HEK293 (cell line): ENCODE measurements around the gene IL2RA.

Source experiments
- BCL11B ChIP-seq: fragments of 450-650 bp; formaldehyde crosslinking; IDR thresholded peaks from 2 replicates; pipeline ENCODE4 v1.5.1; 2016; ENCODE audit warnings: low read depth, missing biosample characterization, missing genetic modification characterization
- GFI1B ChIP-seq: fragments of 450-650 bp; formaldehyde crosslinking; IDR thresholded peaks from 2 replicates; pipeline ENCODE4 v1.5.1; 2016; ENCODE audit warnings: missing biosample characterization, missing genetic modification characterization
- IKZF3 ChIP-seq: fragments of 450-650 bp; IDR thresholded peaks from 2 replicates; pipeline ENCODE4 v1.5.0; 2018; ENCODE audit warnings: missing biosample characterization, mild to moderate bottlenecking, missing genetic modification characterization, moderate library complexity
- MYNN ChIP-seq: fragments of 450-650 bp; formaldehyde crosslinking; IDR thresholded peaks from 2 replicates; pipeline ENCODE4 v1.5.1; 2016; ENCODE audit warnings: missing biosample characterization, missing genetic modification characterization, borderline replicate concordance
- OVOL3 ChIP-seq: fragments of 450-650 bp; formaldehyde crosslinking; IDR thresholded peaks from 2 replicates; pipeline ENCODE4 v1.5.1; 2016; ENCODE audit warnings: missing biosample characterization, missing genetic modification characterization
- RBAK ChIP-seq: fragments of 450-650 bp; formaldehyde crosslinking; IDR thresholded peaks from 2 replicates; pipeline ENCODE4 v1.5.1; 2016; ENCODE audit warnings: missing biosample characterization, missing genetic modification characterization
- REPIN1 ChIP-seq: fragments of 450-650 bp; formaldehyde crosslinking; IDR thresholded peaks from 2 replicates; pipeline ENCODE4 v1.5.1; 2017; ENCODE audit warnings: missing biosample characterization, missing genetic modification characterization, low read depth
- SCRT1 ChIP-seq: fragments of 450-650 bp; formaldehyde crosslinking; IDR thresholded peaks from 2 replicates; pipeline ENCODE4 v1.5.1; 2016; ENCODE audit warnings: missing biosample characterization, missing genetic modification characterization, borderline replicate concordance
- ZNF133 ChIP-seq: fragments of 450-650 bp; formaldehyde crosslinking; IDR thresholded peaks from 2 replicates; pipeline ENCODE4 v1.5.1; 2016; ENCODE audit warnings: missing biosample characterization, missing genetic modification characterization
- ZNF248 ChIP-seq: fragments of 450-650 bp; formaldehyde crosslinking; IDR thresholded peaks from 2 replicates; pipeline ENCODE4 v1.5.1; 2017; ENCODE audit warnings: missing biosample characterization, missing genetic modification characterization
- ZNF26 ChIP-seq: fragments of 450-650 bp; formaldehyde crosslinking; IDR thresholded peaks from 2 replicates; pipeline ENCODE4 v1.5.1; 2016; ENCODE audit warnings: missing biosample characterization, missing genetic modification characterization
- ZNF266 ChIP-seq: fragments of 450-650 bp; formaldehyde crosslinking; IDR thresholded peaks from 2 replicates; pipeline ENCODE4 v1.5.1; 2016; ENCODE audit warnings: missing biosample characterization, missing genetic modification characterization, low read depth
- ZNF341 ChIP-seq: fragments of 450-650 bp; formaldehyde crosslinking; IDR thresholded peaks from 2 replicates; pipeline ENCODE4; 2016; ENCODE audit warnings: low read depth, missing biosample characterization, missing genetic modification characterization
- ZNF518A ChIP-seq: fragments of 450-650 bp; formaldehyde crosslinking; conservative IDR thresholded peaks from 2 replicates; pipeline ENCODE4 v1.5.1; 2016; ENCODE audit warnings: low read depth, missing biosample characterization, missing genetic modification characterization
- ZNF521 ChIP-seq: fragments of 450-650 bp; formaldehyde crosslinking; IDR thresholded peaks from 2 replicates; pipeline ENCODE4 v1.5.1; 2017; ENCODE audit warnings: missing biosample characterization, mild to moderate bottlenecking, missing genetic modification characterization
- ZNF555 ChIP-seq: fragments of 450-650 bp; formaldehyde crosslinking; conservative IDR thresholded peaks from 2 replicates; pipeline ENCODE4 v1.5.1; 2017; ENCODE audit warnings: missing biosample characterization, mild to moderate bottlenecking, missing genetic modification characterization, inconsistent platforms
- ZNF558 ChIP-seq: fragments of 450-650 bp; formaldehyde crosslinking; IDR thresholded peaks from 2 replicates; pipeline ENCODE4 v1.5.1; 2016; ENCODE audit warnings: missing biosample characterization, missing genetic modification characterization
- ZNF561 ChIP-seq: fragments of 450-650 bp; IDR thresholded peaks from 2 replicates; pipeline ENCODE4 v1.5.1; 2018; ENCODE audit warnings: missing biosample characterization, missing genetic modification characterization, borderline replicate concordance
- ZNF623 ChIP-seq: fragments of 450-650 bp; formaldehyde crosslinking; IDR thresholded peaks from 2 replicates; pipeline ENCODE4 v1.5.1; 2016; ENCODE audit warnings: missing biosample characterization, missing genetic modification characterization
- ZNF654 ChIP-seq: fragments of 450-650 bp; formaldehyde crosslinking; IDR thresholded peaks from 2 replicates; pipeline ENCODE4 v1.5.1; 2016; ENCODE audit warnings: low read depth, missing biosample characterization, missing genetic modification characterization
- ZNF658 ChIP-seq: fragments of 450-650 bp; formaldehyde crosslinking; IDR thresholded peaks from 2 replicates; pipeline ENCODE4; 2016; ENCODE audit warnings: missing biosample characterization, missing genetic modification characterization
- ZNF692 ChIP-seq: fragments of 450-650 bp; formaldehyde crosslinking; IDR thresholded peaks from 2 replicates; pipeline ENCODE4 v1.5.1; 2016; ENCODE audit warnings: missing biosample characterization, missing genetic modification characterization
- ZNF768 ChIP-seq: fragments of 450-650 bp; formaldehyde crosslinking; IDR thresholded peaks from 2 replicates; pipeline ENCODE4 v1.5.1; 2018; ENCODE audit warnings: missing biosample characterization, mild to moderate bottlenecking, missing genetic modification characterization
- ZNF791 ChIP-seq: fragments of 450-650 bp; formaldehyde crosslinking; IDR thresholded peaks from 2 replicates; pipeline ENCODE4 v1.5.1; 2016; ENCODE audit warnings: missing biosample characterization, missing genetic modification characterization
- TF ChIP-seq, protein P1 (sequence below): fragments of 450-650 bp; formaldehyde crosslinking; IDR thresholded peaks from 2 replicates; pipeline ENCODE4 v1.5.1; 2016; ENCODE audit warnings: missing biosample characterization, missing genetic modification characterization, borderline replicate concordance
- TF ChIP-seq, protein P2 (sequence below): fragments of 450-650 bp; formaldehyde crosslinking; optimal IDR thresholded peaks from 2 replicates; pipeline ENCODE3; 2016; ENCODE audit warnings: missing biosample characterization, mild to moderate bottlenecking, missing genetic modification characterization
- TF ChIP-seq, protein P3 (sequence below): sonication (generic); formaldehyde crosslinking; IDR thresholded peaks from 2 replicates; pipeline ENCODE4 v1.8.1; 2022; ENCODE audit warnings: mild to moderate bottlenecking, moderate library complexity, missing genetic modification reagents

IL2RA gene

GRCh38 chr10:5977471-5978229 lies 84.5 kb downstream of the IL2RA start, which contains the start of gene IL15RA (continued):
- TF ChIP-seq REPIN1 (tag by site-specific recombination): no peak
- TF ChIP-seq ZNF561: 0 out of 2 replicates have a peak, but pooled peaks have one; percentile 36
- TF ChIP-seq ZNF558: no peak
- no peak for TF ChIP-seq SCRT1 (tag by site-specific recombination)
- TF ChIP-seq GFI1B (tag by site-specific recombination): no peak; the same call in 1 of the 2 replicates
- TF ChIP-seq ZNF518A (tag by site-specific recombination): no peak
- TF ChIP-seq ZNF341: peak; percentile 84
- peak; percentile 83 for TF ChIP-seq BCL11B
- no peak for TF ChIP-seq ZNF521 (tag by site-specific recombination)
- TF ChIP-seq ZNF692 (tag by site-specific recombination): peak; percentile 61; the same call in 1 of the 2 replicates
- no peak for TF ChIP-seq RBAK (tag by site-specific recombination)
- no peak for TF ChIP-seq ZNF658 (tag by site-specific recombination)
- TF ChIP-seq ZNF248 (tag by site-specific recombination): no peak
- no peak for TF ChIP-seq ZNF768 (tag by site-specific recombination)
- no peak for TF ChIP-seq ZNF266 (tag by site-specific recombination)
- TF ChIP-seq OVOL3 (tag by site-specific recombination): no peak
- TF ChIP-seq ZNF26 (tag by site-specific recombination): no peak
- TF ChIP-seq, protein P1, sequence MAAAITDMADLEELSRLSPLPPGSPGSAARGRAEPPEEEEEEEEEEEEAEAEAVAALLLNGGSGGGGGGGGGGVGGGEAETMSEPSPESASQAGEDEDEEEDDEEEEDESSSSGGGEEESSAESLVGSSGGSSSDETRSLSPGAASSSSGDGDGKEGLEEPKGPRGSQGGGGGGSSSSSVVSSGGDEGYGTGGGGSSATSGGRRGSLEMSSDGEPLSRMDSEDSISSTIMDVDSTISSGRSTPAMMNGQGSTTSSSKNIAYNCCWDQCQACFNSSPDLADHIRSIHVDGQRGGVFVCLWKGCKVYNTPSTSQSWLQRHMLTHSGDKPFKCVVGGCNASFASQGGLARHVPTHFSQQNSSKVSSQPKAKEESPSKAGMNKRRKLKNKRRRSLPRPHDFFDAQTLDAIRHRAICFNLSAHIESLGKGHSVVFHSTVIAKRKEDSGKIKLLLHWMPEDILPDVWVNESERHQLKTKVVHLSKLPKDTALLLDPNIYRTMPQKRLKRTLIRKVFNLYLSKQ: no peak
- TF ChIP-seq, protein P2, sequence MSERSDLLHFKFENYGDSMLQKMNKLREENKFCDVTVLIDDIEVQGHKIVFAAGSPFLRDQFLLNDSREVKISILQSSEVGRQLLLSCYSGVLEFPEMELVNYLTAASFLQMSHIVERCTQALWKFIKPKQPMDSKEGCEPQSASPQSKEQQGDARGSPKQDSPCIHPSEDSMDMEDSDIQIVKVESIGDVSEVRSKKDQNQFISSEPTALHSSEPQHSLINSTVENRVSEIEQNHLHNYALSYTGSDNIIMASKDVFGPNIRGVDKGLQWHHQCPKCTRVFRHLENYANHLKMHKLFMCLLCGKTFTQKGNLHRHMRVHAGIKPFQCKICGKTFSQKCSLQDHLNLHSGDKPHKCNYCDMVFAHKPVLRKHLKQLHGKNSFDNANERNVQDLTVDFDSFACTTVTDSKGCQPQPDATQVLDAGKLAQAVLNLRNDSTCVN (tag by site-specific recombination): peak; percentile 88
- no peak for TF ChIP-seq ZNF133 (tag by site-specific recombination)
- TF ChIP-seq IKZF3 (tag by site-specific recombination): peak; percentile 16; the same call in 1 of the 2 replicates
- no peak for TF ChIP-seq ZNF654 (tag by site-specific recombination)
- TF ChIP-seq ZNF791 (tag by site-specific recombination): no peak
- 0 out of 2 replicates have a peak, but pooled peaks have one; percentile 9 for TF ChIP-seq ZNF623
- TF ChIP-seq, protein P3, sequence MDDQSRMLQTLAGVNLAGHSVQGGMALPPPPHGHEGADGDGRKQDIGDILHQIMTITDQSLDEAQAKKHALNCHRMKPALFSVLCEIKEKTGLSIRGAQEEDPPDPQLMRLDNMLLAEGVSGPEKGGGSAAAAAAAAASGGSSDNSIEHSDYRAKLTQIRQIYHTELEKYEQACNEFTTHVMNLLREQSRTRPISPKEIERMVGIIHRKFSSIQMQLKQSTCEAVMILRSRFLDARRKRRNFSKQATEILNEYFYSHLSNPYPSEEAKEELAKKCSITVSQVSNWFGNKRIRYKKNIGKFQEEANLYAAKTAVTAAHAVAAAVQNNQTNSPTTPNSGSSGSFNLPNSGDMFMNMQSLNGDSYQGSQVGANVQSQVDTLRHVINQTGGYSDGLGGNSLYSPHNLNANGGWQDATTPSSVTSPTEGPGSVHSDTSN: no peak; the same call in 1 of the 2 replicates
- TF ChIP-seq ZNF555 (tag by site-specific recombination): no peak
- no peak for TF ChIP-seq MYNN (tag by site-specific recombination)
